Gastroesophageal sphincter (tissue), 4 donors: ENCODE data around the gene RAN. TPM values are rescaled to one million over a fixed set of nuclear protein-coding genes. Genes with fewer than 3 reads are reported as not detected.

Source experiments
- ATAC-seq: fragments of 150-250 bp; one replicate; pipeline ENCODE4 v1.9.1; 2016; ENCODE audit warnings: mild to moderate bottlenecking, moderate library complexity
- H3K27ac ChIP-seq, 4 donors: fragments of 200-600 bp; sonication (generic) in 3 of 4; 1 replicate in 3 of 4; 2 replicates in 1 of 4; pipeline ENCODE4 v1.5.1; 2016 to 2019
- H3K27me3 ChIP-seq: fragments of 200-600 bp; sonication (generic); one replicate; pipeline ENCODE4 v1.5.1; 2019
- H3K36me3 ChIP-seq, 2 donors: fragments of 200-600 bp; sonication (generic); one replicate each; pipeline ENCODE4 v1.5.1; 2019; ENCODE audit warnings: control low read depth in 1 of 2
- H3K4me1 ChIP-seq, 3 donors: fragments of 200-600 bp; sonication (generic); 1 replicate in 2 of 3; 2 replicates in 1 of 3; pipeline ENCODE4 v1.5.1; 2016 to 2019; ENCODE audit warnings: control low read depth in 2 of 3
- H3K4me3 ChIP-seq, 2 donors: fragments of 200-600 bp; sonication (generic); one replicate each; pipeline ENCODE4 v1.5.1; 2019; ENCODE audit warnings: mild to moderate bottlenecking in 1 of 2, moderate library complexity in 1 of 2
- H3K9me3 ChIP-seq, 3 donors: fragments of 200-600 bp; sonication (generic); one replicate each; pipeline ENCODE4 v1.5.1; 2017 to 2019; ENCODE audit warnings: control low read depth in 2 of 3
- CTCF ChIP-seq, 4 experiments: fragments of 200-600 bp in 2 of 4; fragments of 450-650 bp in 2 of 4; sonication (generic) in 1 of 4; IDR thresholded peaks; one replicate each; pipeline ENCODE4 v1.5.1; 2017 to 2019; ENCODE audit warnings: antibody characterized with exemption in 4 of 4, mild to moderate bottlenecking in 2 of 4, moderate library complexity in 2 of 4
- EP300 ChIP-seq: sonication (generic); formaldehyde crosslinking; IDR thresholded peaks from one replicate; pipeline ENCODE4 v1.6.1; 2017; ENCODE audit warnings: antibody characterized with exemption, mild to moderate bottlenecking
- POLR2A ChIP-seq, 2 donors: fragments of 450-650 bp; IDR thresholded peaks; one replicate each; pipeline ENCODE4 v1.6.1; 2017; ENCODE audit warnings: antibody characterized with exemption in 2 of 2, mild to moderate bottlenecking in 2 of 2, moderate library complexity in 1 of 2
- POLR2AphosphoS5 ChIP-seq: sonication (generic); formaldehyde crosslinking; IDR thresholded peaks from one replicate; pipeline ENCODE4 v1.6.1; 2017; ENCODE audit warnings: antibody characterized with exemption
- WGBS, 2 donors: methylation state at CpG; one replicate each; pipeline ENCODE4 v1.1.5; 2018; ENCODE audit warnings: low coverage in 1 of 2; 5-methylcytosine and 5-hydroxymethylcytosine counted together
- total RNA-seq, 4 donors: library from RNA; depleted of rRNA; stranded (reverse); fragments of >200 nt; gene quantifications; one replicate each; pipeline ENCODE4 v1.1.0, GENCODE V29; 2016

The RAN gene
- total RNA-seq, 4 donors from 2014 or later, result 139 to 199 (median 167) TPM

GRCh38 chr12:130909111-130909510, 37.2 kb downstream of the RAN start:
- Histone ChIP-seq H3K27me3 (peaks cover 9% of the 10 kb centered on the region), H3K36me3 (no peaks in the 10 kb centered on the region), H3K27ac (no peak overlapping the region), H3K4me3 (no peak overlapping the region), H3K9me3 (peaks cover 0 to 11% (median 0%) of the 10 kb centered on the region in 3 donors), H3K4me1 (no peaks in the 10 kb centered on the region)
- 92% methylated on average over 4 of the region's 4 CpGs; no CpG with 5 or more reads in 1 of the 2 donors for WGBS, 2 donors
- no peak for TF ChIP-seq POLR2A (IDR thresholded peaks at IDR 0.05)
- TF ChIP-seq CTCF (IDR thresholded peaks at IDR 0.05), result no peak
- no peak for TF ChIP-seq EP300
- TF ChIP-seq POLR2AphosphoS5, result no peak
- no peak for ATAC-seq

- H3K4me1 ChIP-seq, result peaks cover 0 to 5% (median 0%) of the 10 kb centered on the region in 3 donors
- H3K4me3 ChIP-seq, result no peak overlapping the region
- H3K9me3 ChIP-seq, result peaks cover 0 to 11% (median 0%) of the 10 kb centered on the region in 3 donors
- no peak overlapping the region for H3K27ac ChIP-seq
- no peak for ATAC-seq
- TF ChIP-seq POLR2A (IDR thresholded peaks at IDR 0.05) (no peak), POLR2AphosphoS5 (no peak), EP300 (no peak), CTCF (IDR thresholded peaks at IDR 0.05) (no peak)
- 25 to 88% methylated on average over 1 of the region's 1 CpG for WGBS, 2 donors
- peaks cover 12% of the 10 kb centered on the region for H3K27me3 ChIP-seq
- H3K36me3 ChIP-seq, result no peaks in the 10 kb centered on the region
These were observed 39.3 kb downstream of the RAN start for GRCh38 chr12:130911193-130911592.

GRCh38 chr12:130911933-130912332, 40.1 kb downstream of the RAN start:
- Histone ChIP-seq H3K9me3 (peaks cover 0 to 11% (median 0%) of the 10 kb centered on the region in 3 donors), H3K36me3 (no peaks in the 10 kb centered on the region), H3K27me3 (peaks cover 17% of the 10 kb centered on the region), H3K27ac (no peak overlapping the region), H3K4me3 (no peak overlapping the region), H3K4me1 (peaks cover 0 to 12% (median 0%) of the 10 kb centered on the region in 3 donors)
- ATAC-seq, result no peak
- TF ChIP-seq POLR2AphosphoS5 (no peak), EP300 (no peak), CTCF (IDR thresholded peaks at IDR 0.05) (no peak), POLR2A (IDR thresholded peaks at IDR 0.05) (no peak)

GRCh38 chr12:130916241-130916911, 44.5 kb downstream of the RAN start:
- no peaks in the 10 kb centered on the region for H3K36me3 ChIP-seq
- peak overlapping the region in 1 of 2 donors; percentile 35 for H3K4me3 ChIP-seq
- peak; percentile 63 for ATAC-seq
- peaks cover 24% of the 10 kb centered on the region for H3K27me3 ChIP-seq
- peaks cover 0 to 19% (median 3%) of the 10 kb centered on the region in 3 donors for H3K4me1 ChIP-seq
- WGBS, 2 donors, result 11% methylated on average over 18 to 32 of the region's 37 CpGs
- peak overlapping the region in 1 of 4 donors; percentile 44 for H3K27ac ChIP-seq
- peaks cover 0 to 10% (median 0%) of the 10 kb centered on the region in 3 donors for H3K9me3 ChIP-seq
- TF ChIP-seq POLR2A (IDR thresholded peaks at IDR 0.05), result no peak
- peak; percentile 92 to 98 (median 96) for TF ChIP-seq CTCF (IDR thresholded peaks at IDR 0.05)

GRCh38 chr12:130917607-130918006, 45.7 kb downstream of the RAN start:
- no peaks in the 10 kb centered on the region for H3K36me3 ChIP-seq
- peaks cover 34% of the 10 kb centered on the region for H3K27me3 ChIP-seq
- no peak overlapping the region for H3K27ac ChIP-seq
- TF ChIP-seq CTCF (IDR thresholded peaks at IDR 0.05), result no peak
- TF ChIP-seq POLR2AphosphoS5, result no peak
- TF ChIP-seq EP300, result no peak
- no peak for TF ChIP-seq POLR2A (IDR thresholded peaks at IDR 0.05)
- WGBS, 2 donors, result 95% methylated on average over 13 of the region's 13 CpGs; no CpG with 5 or more reads in 1 of the 2 donors
- H3K9me3 ChIP-seq, result peaks cover 0 to 12% (median 0%) of the 10 kb centered on the region in 3 donors
- no peak for ATAC-seq
- peaks cover 0 to 20% (median 5%) of the 10 kb centered on the region in 3 donors for H3K4me1 ChIP-seq
- H3K4me3 ChIP-seq, result no peak overlapping the region
